HCT116 (cell line): ENCODE results near the gene ROR2.

Source experiments
- EZH2 ChIP-seq: fragments of 200-600 bp; sonication (generic); IDR thresholded peaks from 2 replicates; pipeline ENCODE4 v1.6.1; 2017; ENCODE audit warnings: antibody characterized with exemption, mixed run types
- POLR2A ChIP-seq: IDR thresholded peaks from 2 replicates; pipeline ENCODE4 v1.7.0; 2011; ENCODE audit warnings: borderline replicate concordance; ENCODE audit not compliant: insufficient read depth, insufficient read length; ENCODE audit errors: extremely low read depth
- POLR2AphosphoS5 ChIP-seq: IDR thresholded peaks from 2 replicates; pipeline ENCODE4 v1.6.1; 2011; ENCODE audit warnings: mild to moderate bottlenecking, low read depth, low read length, moderate library complexity
- RAD21 ChIP-seq: IDR thresholded peaks from 2 replicates; pipeline ENCODE4 v1.6.1; 2012; ENCODE audit warnings: low read depth, mild to moderate bottlenecking
- SP1 ChIP-seq: IDR thresholded peaks from 2 replicates; pipeline ENCODE4 v1.6.1; 2012; ENCODE audit warnings: low read depth
- TF ChIP-seq, protein P1 (sequence below), 3 experiments: fragments of 200-600 bp in 1 of 3; sonication (generic) in 1 of 3; IDR thresholded peaks in 2 of 3; conservative IDR thresholded peaks in 1 of 3; 2 replicates each; pipeline ENCODE4 v1.5.1; 2012 to 2017; ENCODE audit warnings: low read depth in 2 of 3, low read length in 2 of 3, antibody characterized with exemption in 1 of 3, borderline replicate concordance in 1 of 3, control low read depth in 1 of 3, mild to moderate bottlenecking in 1 of 3, mixed read lengths in 1 of 3, mixed run types in 1 of 3, moderate library complexity in 1 of 3; ENCODE audit not compliant: insufficient read depth in 1 of 3

DNA sequence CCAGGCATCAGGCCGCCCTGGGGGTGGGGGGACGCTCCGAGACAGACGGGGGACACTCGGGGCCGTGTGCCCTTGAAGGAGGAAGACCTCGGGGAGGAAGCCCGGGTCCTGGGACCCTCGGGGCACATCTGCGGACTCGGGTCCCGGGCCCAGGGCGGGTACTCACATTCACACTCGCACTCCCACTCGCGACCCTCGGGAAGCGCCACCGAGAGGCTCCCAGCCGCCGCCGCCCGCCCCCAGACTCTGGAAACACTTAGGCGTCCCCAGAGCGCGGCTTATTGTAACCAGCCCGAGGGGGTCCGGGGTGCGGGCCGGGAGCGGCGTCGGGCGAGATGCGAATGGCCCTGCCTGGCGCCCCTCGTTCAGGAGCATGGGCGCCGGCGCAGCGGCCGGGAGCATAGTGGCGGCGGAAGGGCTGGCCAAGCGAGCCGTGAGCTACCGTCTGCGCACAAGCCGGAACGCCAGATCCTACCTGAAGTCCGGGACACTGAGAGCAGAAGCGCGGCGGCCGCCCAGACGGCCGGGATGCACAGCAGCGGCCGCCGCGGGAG lies 559 bp downstream of the ROR2 start:
- TF ChIP-seq EZH2 (no peak), SP1 (no peak), POLR2A (no peak), RAD21 (no peak), POLR2AphosphoS5 (no peak)
- TF ChIP-seq, protein P1, sequence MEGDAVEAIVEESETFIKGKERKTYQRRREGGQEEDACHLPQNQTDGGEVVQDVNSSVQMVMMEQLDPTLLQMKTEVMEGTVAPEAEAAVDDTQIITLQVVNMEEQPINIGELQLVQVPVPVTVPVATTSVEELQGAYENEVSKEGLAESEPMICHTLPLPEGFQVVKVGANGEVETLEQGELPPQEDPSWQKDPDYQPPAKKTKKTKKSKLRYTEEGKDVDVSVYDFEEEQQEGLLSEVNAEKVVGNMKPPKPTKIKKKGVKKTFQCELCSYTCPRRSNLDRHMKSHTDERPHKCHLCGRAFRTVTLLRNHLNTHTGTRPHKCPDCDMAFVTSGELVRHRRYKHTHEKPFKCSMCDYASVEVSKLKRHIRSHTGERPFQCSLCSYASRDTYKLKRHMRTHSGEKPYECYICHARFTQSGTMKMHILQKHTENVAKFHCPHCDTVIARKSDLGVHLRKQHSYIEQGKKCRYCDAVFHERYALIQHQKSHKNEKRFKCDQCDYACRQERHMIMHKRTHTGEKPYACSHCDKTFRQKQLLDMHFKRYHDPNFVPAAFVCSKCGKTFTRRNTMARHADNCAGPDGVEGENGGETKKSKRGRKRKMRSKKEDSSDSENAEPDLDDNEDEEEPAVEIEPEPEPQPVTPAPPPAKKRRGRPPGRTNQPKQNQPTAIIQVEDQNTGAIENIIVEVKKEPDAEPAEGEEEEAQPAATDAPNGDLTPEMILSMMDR (IDR thresholded peaks at IDR 0.05 in 2 of 3, conservative IDR thresholded peaks at IDR 0.05 in 1 of 3; ENCODE audit: borderline replicate concordance in 1 of 3, insufficient read depth in 1 of 3, low read depth in 2 of 3, low read length in 2 of 3): no peak
